GM19397 (cell line): ENCODE data around the gene ZNF18.
"Not testable (repeated sequence)": the region's sequence is repeated elsewhere in the genome, so short reads cannot be mapped to it uniquely, and the experiment has no call there.

Experiments used
- ATAC-seq: cut with Tn5 transposase; IDR thresholded peaks from one replicate; pipeline ENCODE4 v1.9.1; 2021; ENCODE audit warnings: mild to moderate bottlenecking, moderate library complexity; ENCODE audit not compliant: unreplicated experiment

The ZNF18 gene

GRCh38 chr17:11986179-11986941 lies 10.9 kb downstream of the ZNF18 start:
- no peak for ATAC-seq

GRCh38 chr17:11981862-11982261 lies 15.4 kb downstream of the ZNF18 start:
- no peak for ATAC-seq

GRCh38 chr17:11980813-11981212 lies 16.5 kb downstream of the ZNF18 start:
- no peak for ATAC-seq

- no peak for ATAC-seq
These were observed 17.5 kb downstream of the ZNF18 start for GRCh38 chr17:11979795-11980194.

GRCh38 chr17:11972741-11973140 lies 24.5 kb downstream of the ZNF18 start:
- ATAC-seq: not testable (repeated sequence)

GRCh38 chr17:11969565-11969964 lies 27.7 kb downstream of the ZNF18 start:
- no peak for ATAC-seq

- ATAC-seq: no peak
These were observed 42.3 kb downstream of the ZNF18 start for GRCh38 chr17:11954936-11955335.

- ATAC-seq: no peak
These were observed 43.4 kb downstream of the ZNF18 start for GRCh38 chr17:11953924-11954323.

- no peak for ATAC-seq
These were observed 44.7 kb downstream of the ZNF18 start for GRCh38 chr17:11952610-11953009.

GRCh38 chr17:11950771-11951519 lies 46.3 kb downstream of the ZNF18 start:
- ATAC-seq: no peak

- ATAC-seq: not testable (repeated sequence)
These were observed 47.7 kb downstream of the ZNF18 start for GRCh38 chr17:11949571-11949970.

GRCh38 chr17:11948789-11949188 lies 48.5 kb downstream of the ZNF18 start:
- no peak for ATAC-seq

- no peak for ATAC-seq
These were observed 52.7 kb downstream of the ZNF18 start for GRCh38 chr17:11944587-11944986.

- ATAC-seq: no peak
These were observed 53.4 kb downstream of the ZNF18 start for GRCh38 chr17:11943759-11944347.

- not testable (repeated sequence) for ATAC-seq
These were observed 54.2 kb downstream of the ZNF18 start for GRCh38 chr17:11943086-11943485.

GRCh38 chr17:11940904-11941303 lies 56.4 kb downstream of the ZNF18 start:
- no peak for ATAC-seq

GRCh38 chr17:11935734-11936406 lies 61.4 kb downstream of the ZNF18 start:
- ATAC-seq: no peak

- no peak for ATAC-seq
These were observed 64.9 kb downstream of the ZNF18 start for GRCh38 chr17:11932337-11932898.

GRCh38 chr17:11928436-11928835 lies 68.8 kb downstream of the ZNF18 start:
- no peak for ATAC-seq
